GM23338 (cell line): Measurements from ENCODE around the gene TPM1. TPM values are rescaled to one million over a fixed set of nuclear protein-coding genes. Genes with fewer than 3 reads are reported as not detected.

Source experiments
- ATAC-seq: fragments of 200-7000 bp; cut with Tn5 transposase; 3 replicates; pipeline ENCODE4 v1.9.1; 2020
- DNase-seq: peaks from one replicate; pipeline ENCODE4 v3.0.0-alpha.2; 2015; ENCODE audit warnings: low spot score
- H2AFZ ChIP-seq: fragments of 200-600 bp; sonication (generic); 2 replicates; pipeline ENCODE4 v1.8.0; 2016; ENCODE audit warnings: antibody characterized with exemption, mild to moderate bottlenecking, moderate library complexity
- H3F3A ChIP-seq: fragments of 200-600 bp; sonication (generic); replicated peaks from 2 replicates; pipeline ENCODE4 v1.8.0; 2017; ENCODE audit warnings: antibody characterized with exemption, mixed run types, low read depth
- H3K27ac ChIP-seq: fragments of 200-600 bp; sonication (generic); 2 replicates; pipeline ENCODE4 v1.6.1; 2016; ENCODE audit warnings: low read depth
- H3K27me3 ChIP-seq: fragments of 200-600 bp; sonication (generic); 2 replicates; pipeline ENCODE4 v1.8.0; 2016; ENCODE audit warnings: mild to moderate bottlenecking, mixed run types, moderate library complexity; ENCODE audit not compliant: insufficient read depth
- H3K36me3 ChIP-seq: fragments of 200-600 bp; sonication (generic); 2 replicates; pipeline ENCODE4 v1.8.0; 2016; ENCODE audit warnings: mild to moderate bottlenecking; ENCODE audit not compliant: insufficient read depth
- H3K4me1 ChIP-seq: fragments of 200-600 bp; sonication (generic); 2 replicates; pipeline ENCODE4 v1.8.0; 2016; ENCODE audit warnings: mild to moderate bottlenecking, moderate library complexity; ENCODE audit not compliant: insufficient read depth
- H3K4me2 ChIP-seq: fragments of 200-600 bp; sonication (generic); 2 replicates; pipeline ENCODE4 v1.7.1; 2017; ENCODE audit warnings: mixed run types
- H3K4me3 ChIP-seq: fragments of 200-600 bp; sonication (generic); 2 replicates; pipeline ENCODE4 v1.6.1; 2016; ENCODE audit warnings: mixed run types
- H3K79me2 ChIP-seq: fragments of 200-600 bp; sonication (generic); replicated peaks from 2 replicates; pipeline ENCODE4 v1.8.0; 2017; ENCODE audit warnings: mild to moderate bottlenecking; ENCODE audit not compliant: insufficient read depth
- H3K9me2 ChIP-seq: fragments of 200-600 bp; sonication (generic); 2 replicates; pipeline ENCODE4 v1.8.0; 2017; ENCODE audit not compliant: insufficient read depth
- H4K20me1 ChIP-seq: fragments of 200-600 bp; sonication (generic); replicated peaks from 2 replicates; pipeline ENCODE4 v1.8.0; 2017; ENCODE audit warnings: mild to moderate bottlenecking; ENCODE audit not compliant: insufficient read depth
- H3K27ac Mint-ChIP-seq: 2 replicates; pipeline ENCODE4 v1.8.0; 2020; ENCODE audit warnings: inconsistent platforms, mild to moderate bottlenecking, moderate library complexity, mixed read lengths
- H3K27me3 Mint-ChIP-seq: 3 replicates; pipeline ENCODE4 v1.8.0; 2022; ENCODE audit warnings: low read depth, mild to moderate bottlenecking, moderate library complexity, mixed read lengths, inconsistent platforms; ENCODE audit not compliant: insufficient read depth, poor library complexity
- H3K36me3 Mint-ChIP-seq: 3 replicates; pipeline ENCODE4 v1.8.0; 2021; ENCODE audit warnings: low read depth, mild to moderate bottlenecking, inconsistent platforms, moderate library complexity, mixed read lengths
- H3K4me1 Mint-ChIP-seq: 3 replicates; pipeline ENCODE4 v1.8.0; 2020; ENCODE audit warnings: mild to moderate bottlenecking, inconsistent platforms, mixed read lengths
- H3K4me3 Mint-ChIP-seq: 3 replicates; pipeline ENCODE4 v1.8.0; 2021; ENCODE audit warnings: moderate library complexity, mild to moderate bottlenecking, inconsistent platforms, mixed read lengths
- H3K9me3 Mint-ChIP-seq: 3 replicates; pipeline ENCODE4 v1.8.0; 2020; ENCODE audit warnings: moderate library complexity, mild to moderate bottlenecking, inconsistent platforms, mixed read lengths
- EZH2 ChIP-seq: fragments of 200-600 bp; sonication (generic); IDR thresholded peaks from one replicate; pipeline ENCODE4 v1.8.0; 2017; ENCODE audit warnings: antibody characterized with exemption, mild to moderate bottlenecking, low read depth; ENCODE audit not compliant: unreplicated experiment
- ZNF114 ChIP-seq: fragments of 250-450 bp; sonication (Bioruptor Pico); IDR thresholded peaks from 2 replicates; pipeline ENCODE4 v1.5.0; 2020; ENCODE audit warnings: mild to moderate bottlenecking, moderate library complexity
- polyA plus RNA-seq: library from polyadenylated mRNA; unstranded; fragments of >200 nt; fragmentation: Nextera tagmentation; extraction: Ambion mirVana; gene quantifications from 2 replicates; pipeline ENCODE4 v1.2.1, GENCODE V29; 2016
- total RNA-seq: library from RNA; depleted of rRNA; stranded (reverse); fragments of >200 nt; shearing (Covaris generic); gene quantifications from 2 replicates; pipeline ENCODE4 v1.2.3, GENCODE V29; 2014
- TF ChIP-seq, protein P1 (sequence below): fragments of 250-450 bp; sonication (Bioruptor Pico); IDR thresholded peaks from 2 replicates; pipeline ENCODE4 v1.5.0; 2020; ENCODE audit warnings: mild to moderate bottlenecking, moderate library complexity
- TF ChIP-seq, protein P2 (sequence below), 2 experiments: fragments of 200-600 bp in 1 of 2; sonication (generic) in 1 of 2; conservative IDR thresholded peaks; 2 replicates each; pipeline versions ENCODE4 v1.5.1 to v1.6.1; 2016 to 2017; ENCODE audit warnings: antibody characterized with exemption in 2 of 2, low read depth in 2 of 2, mild to moderate bottlenecking in 2 of 2, moderate library complexity in 1 of 2

The TPM1 gene
- total and polyA plus RNA-seq, 2 experiments from 2014 or later = 449 to 913 TPM

DNA sequence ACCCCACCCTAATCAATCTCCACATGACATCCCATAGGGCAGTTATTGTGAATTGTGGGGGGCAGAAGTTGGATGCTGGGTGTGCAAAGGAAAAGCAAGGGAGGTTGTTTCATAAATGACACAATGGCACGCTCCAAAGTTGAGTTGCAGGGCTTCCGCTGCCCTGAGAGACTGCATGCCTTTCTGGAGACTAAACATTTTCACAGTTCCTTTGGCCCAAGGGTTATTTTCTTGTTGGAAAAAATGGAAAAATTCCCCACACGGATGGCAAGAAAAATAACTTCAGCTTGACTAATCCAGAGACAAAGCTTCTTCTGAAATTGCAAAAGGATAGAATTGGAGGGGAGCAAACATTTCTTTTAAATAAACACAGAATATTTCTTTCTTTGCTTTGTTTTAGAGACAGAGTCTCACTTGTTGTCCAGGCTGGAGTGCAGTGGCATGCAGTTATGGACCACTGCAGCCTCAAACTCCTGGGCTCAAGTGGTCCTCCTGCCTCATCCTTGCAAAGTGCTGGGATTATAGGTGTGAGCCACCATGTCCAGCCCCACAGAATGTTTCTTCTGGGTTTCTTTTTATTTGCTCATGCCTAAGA lies 19.1 kb upstream of the TPM1 start (continued):
- TF ChIP-seq, protein P1, sequence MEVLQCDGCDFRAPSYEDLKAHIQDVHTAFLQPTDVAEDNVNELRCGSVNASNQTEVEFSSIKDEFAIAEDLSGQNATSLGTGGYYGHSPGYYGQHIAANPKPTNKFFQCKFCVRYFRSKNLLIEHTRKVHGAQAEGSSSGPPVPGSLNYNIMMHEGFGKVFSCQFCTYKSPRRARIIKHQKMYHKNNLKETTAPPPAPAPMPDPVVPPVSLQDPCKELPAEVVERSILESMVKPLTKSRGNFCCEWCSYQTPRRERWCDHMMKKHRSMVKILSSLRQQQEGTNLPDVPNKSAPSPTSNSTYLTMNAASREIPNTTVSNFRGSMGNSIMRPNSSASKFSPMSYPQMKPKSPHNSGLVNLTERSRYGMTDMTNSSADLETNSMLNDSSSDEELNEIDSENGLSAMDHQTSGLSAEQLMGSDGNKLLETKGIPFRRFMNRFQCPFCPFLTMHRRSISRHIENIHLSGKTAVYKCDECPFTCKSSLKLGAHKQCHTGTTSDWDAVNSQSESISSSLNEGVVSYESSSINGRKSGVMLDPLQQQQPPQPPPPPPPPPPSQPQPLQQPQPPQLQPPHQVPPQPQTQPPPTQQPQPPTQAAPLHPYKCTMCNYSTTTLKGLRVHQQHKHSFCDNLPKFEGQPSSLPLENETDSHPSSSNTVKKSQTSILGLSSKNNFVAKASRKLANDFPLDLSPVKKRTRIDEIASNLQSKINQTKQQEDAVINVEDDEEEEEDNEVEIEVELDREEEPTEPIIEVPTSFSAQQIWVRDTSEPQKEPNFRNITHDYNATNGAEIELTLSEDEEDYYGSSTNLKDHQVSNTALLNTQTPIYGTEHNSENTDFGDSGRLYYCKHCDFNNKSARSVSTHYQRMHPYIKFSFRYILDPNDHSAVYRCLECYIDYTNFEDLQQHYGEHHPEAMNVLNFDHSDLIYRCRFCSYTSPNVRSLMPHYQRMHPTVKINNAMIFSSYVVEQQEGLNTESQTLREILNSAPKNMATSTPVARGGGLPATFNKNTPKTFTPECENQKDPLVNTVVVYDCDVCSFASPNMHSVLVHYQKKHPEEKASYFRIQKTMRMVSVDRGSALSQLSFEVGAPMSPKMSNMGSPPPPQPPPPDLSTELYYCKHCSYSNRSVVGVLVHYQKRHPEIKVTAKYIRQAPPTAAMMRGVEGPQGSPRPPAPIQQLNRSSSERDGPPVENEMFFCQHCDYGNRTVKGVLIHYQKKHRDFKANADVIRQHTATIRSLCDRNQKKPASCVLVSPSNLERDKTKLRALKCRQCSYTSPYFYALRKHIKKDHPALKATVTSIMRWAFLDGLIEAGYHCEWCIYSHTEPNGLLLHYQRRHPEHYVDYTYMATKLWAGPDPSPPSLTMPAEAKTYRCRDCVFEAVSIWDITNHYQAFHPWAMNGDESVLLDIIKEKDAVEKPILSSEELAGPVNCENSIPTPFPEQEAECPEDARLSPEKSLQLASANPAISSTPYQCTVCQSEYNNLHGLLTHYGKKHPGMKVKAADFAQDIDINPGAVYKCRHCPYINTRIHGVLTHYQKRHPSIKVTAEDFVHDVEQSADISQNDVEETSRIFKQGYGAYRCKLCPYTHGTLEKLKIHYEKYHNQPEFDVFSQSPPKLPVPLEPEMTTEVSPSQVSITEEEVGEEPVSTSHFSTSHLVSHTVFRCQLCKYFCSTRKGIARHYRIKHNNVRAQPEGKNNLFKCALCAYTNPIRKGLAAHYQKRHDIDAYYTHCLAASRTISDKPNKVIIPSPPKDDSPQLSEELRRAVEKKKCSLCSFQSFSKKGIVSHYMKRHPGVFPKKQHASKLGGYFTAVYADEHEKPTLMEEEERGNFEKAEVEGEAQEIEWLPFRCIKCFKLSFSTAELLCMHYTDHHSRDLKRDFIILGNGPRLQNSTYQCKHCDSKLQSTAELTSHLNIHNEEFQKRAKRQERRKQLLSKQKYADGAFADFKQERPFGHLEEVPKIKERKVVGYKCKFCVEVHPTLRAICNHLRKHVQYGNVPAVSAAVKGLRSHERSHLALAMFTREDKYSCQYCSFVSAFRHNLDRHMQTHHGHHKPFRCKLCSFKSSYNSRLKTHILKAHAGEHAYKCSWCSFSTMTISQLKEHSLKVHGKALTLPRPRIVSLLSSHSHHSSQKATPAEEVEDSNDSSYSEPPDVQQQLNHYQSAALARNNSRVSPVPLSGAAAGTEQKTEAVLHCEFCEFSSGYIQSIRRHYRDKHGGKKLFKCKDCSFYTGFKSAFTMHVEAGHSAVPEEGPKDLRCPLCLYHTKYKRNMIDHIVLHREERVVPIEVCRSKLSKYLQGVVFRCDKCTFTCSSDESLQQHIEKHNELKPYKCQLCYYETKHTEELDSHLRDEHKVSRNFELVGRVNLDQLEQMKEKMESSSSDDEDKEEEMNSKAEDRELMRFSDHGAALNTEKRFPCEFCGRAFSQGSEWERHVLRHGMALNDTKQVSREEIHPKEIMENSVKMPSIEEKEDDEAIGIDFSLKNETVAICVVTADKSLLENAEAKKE = no peak
- TF ChIP-seq EZH2 = no peak
- TF ChIP-seq, protein P2, sequence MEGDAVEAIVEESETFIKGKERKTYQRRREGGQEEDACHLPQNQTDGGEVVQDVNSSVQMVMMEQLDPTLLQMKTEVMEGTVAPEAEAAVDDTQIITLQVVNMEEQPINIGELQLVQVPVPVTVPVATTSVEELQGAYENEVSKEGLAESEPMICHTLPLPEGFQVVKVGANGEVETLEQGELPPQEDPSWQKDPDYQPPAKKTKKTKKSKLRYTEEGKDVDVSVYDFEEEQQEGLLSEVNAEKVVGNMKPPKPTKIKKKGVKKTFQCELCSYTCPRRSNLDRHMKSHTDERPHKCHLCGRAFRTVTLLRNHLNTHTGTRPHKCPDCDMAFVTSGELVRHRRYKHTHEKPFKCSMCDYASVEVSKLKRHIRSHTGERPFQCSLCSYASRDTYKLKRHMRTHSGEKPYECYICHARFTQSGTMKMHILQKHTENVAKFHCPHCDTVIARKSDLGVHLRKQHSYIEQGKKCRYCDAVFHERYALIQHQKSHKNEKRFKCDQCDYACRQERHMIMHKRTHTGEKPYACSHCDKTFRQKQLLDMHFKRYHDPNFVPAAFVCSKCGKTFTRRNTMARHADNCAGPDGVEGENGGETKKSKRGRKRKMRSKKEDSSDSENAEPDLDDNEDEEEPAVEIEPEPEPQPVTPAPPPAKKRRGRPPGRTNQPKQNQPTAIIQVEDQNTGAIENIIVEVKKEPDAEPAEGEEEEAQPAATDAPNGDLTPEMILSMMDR (conservative IDR thresholded peaks at IDR 0.05; ENCODE audit: low read depth in 2 of 2) = no peak

DNA sequence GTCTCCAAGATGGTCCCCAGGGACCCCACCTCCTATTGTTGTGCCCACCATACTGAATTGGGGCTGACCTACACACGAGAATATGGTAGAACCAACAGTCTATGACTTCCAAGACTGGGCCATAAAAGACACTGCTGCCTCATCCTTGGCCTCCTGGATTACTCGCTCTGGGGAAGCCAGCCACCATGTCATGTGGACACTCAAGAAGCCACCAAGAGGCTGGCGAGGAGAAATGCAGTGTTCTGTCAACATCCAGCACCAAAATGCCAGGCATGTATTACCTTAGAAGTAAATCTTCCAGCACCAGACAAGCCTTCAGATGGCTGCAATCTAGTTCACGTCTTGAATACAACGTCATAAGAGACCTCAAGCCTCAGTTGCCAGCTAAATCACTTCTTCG lies 17.1 kb upstream of the TPM1 start:
- H3K36me3 Mint-ChIP-seq = no peaks in the 10 kb centered on the region
- H2AFZ ChIP-seq = no peak overlapping the region
- no peaks in the 10 kb centered on the region for H3K27me3 ChIP-seq
- peaks cover 16% of the 10 kb centered on the region; the same call in 1 of the 2 replicates for H3K9me2 ChIP-seq
- no peaks in the 10 kb centered on the region for H3K36me3 ChIP-seq
- H3K4me3 ChIP-seq = no peak overlapping the region
- no peaks in the 10 kb centered on the region for H4K20me1 ChIP-seq
- H3K4me1 ChIP-seq = no peaks in the 10 kb centered on the region
- no peak overlapping the region for H3K27ac Mint-ChIP-seq
- no peaks in the 10 kb centered on the region for H3K79me2 ChIP-seq
- H3K4me3 Mint-ChIP-seq = no peak overlapping the region
- TF ChIP-seq, protein P2 (conservative IDR thresholded peaks at IDR 0.05; ENCODE audit: low read depth in 2 of 2) = peak; percentile 25 to 30; a peak in 3 of 4 replicates
- TF ChIP-seq ZNF114 (CRISPR knock-in tag) = no peak
- DNase-seq (peak; percentile 49), ATAC-seq (peak; percentile 41; the same call in 1 of the 3 replicates)
- H3K4me2 ChIP-seq = no peak overlapping the region
- H3F3A ChIP-seq = no peaks in the 10 kb centered on the region
- no peaks in the 10 kb centered on the region for H3K27me3 Mint-ChIP-seq
- H3K4me1 Mint-ChIP-seq = no peaks in the 10 kb centered on the region
- H3K27ac ChIP-seq = no peak overlapping the region
- no peaks in the 10 kb centered on the region for H3K9me3 Mint-ChIP-seq
